Endodermal cell (in vitro differentiated cells): ENCODE results near the gene PCGF6. TPM values are rescaled to one million over a fixed set of nuclear protein-coding genes. Genes with fewer than 3 reads are reported as not detected.
"Not testable (repeated sequence)": the region's sequence is repeated elsewhere in the genome, so short reads cannot be mapped to it uniquely, and the experiment has no call there.

Source experiments
- DNase-seq: peaks from one replicate; pipeline ENCODE4 v3.0.0-alpha.2; 2017
- H3K27ac ChIP-seq: 2 replicates; pipeline ENCODE4 v1.5.1; 2013; ENCODE audit warnings: mild to moderate bottlenecking, low read depth, low read length, moderate library complexity
- H3K27me3 ChIP-seq: 2 replicates; pipeline ENCODE4 v1.6.1; 2013; ENCODE audit warnings: mild to moderate bottlenecking, low read length, moderate library complexity; ENCODE audit not compliant: insufficient read depth, control insufficient read depth, poor library complexity, severe bottlenecking
- H3K36me3 ChIP-seq: 2 replicates; pipeline ENCODE4 v1.7.0; 2013; ENCODE audit warnings: mild to moderate bottlenecking, low read length, moderate library complexity; ENCODE audit not compliant: control insufficient read depth, insufficient read depth
- H3K4me1 ChIP-seq: one replicate; pipeline ENCODE4 v1.7.0; 2013; ENCODE audit warnings: low read length; ENCODE audit not compliant: control insufficient read depth, insufficient read depth
- H3K4me3 ChIP-seq: 2 replicates; pipeline ENCODE4 v1.5.1; 2013; ENCODE audit warnings: mild to moderate bottlenecking, low read length, moderate library complexity
- H3K9ac ChIP-seq: 2 replicates; pipeline ENCODE4 v1.6.1; 2013; ENCODE audit warnings: mild to moderate bottlenecking, low read length, moderate library complexity; ENCODE audit not compliant: poor library complexity, severe bottlenecking; ENCODE audit errors: extremely low read depth
- H3K9me3 ChIP-seq: 2 replicates; pipeline ENCODE4 v1.6.1; 2013; ENCODE audit warnings: mild to moderate bottlenecking, low read length, moderate library complexity; ENCODE audit not compliant: control insufficient read depth
- H3K27ac Mint-ChIP-seq: 2 replicates; pipeline ENCODE4 v1.8.0; 2020; ENCODE audit warnings: mixed read lengths
- H3K27me3 Mint-ChIP-seq: 2 replicates; pipeline ENCODE4 v1.8.0; 2021; ENCODE audit warnings: mild to moderate bottlenecking, mixed read lengths; ENCODE audit not compliant: insufficient read depth
- H3K36me3 Mint-ChIP-seq: 2 replicates; pipeline ENCODE4 v1.8.0; 2020; ENCODE audit warnings: low read depth, mixed read lengths
- H3K4me1 Mint-ChIP-seq: 2 replicates; pipeline ENCODE4 v1.8.0; 2020; ENCODE audit warnings: mixed read lengths
- H3K4me3 Mint-ChIP-seq: 2 replicates; pipeline ENCODE4 v1.8.0; 2020; ENCODE audit warnings: mild to moderate bottlenecking, moderate library complexity, mixed read lengths
- H3K9me3 Mint-ChIP-seq: 2 replicates; pipeline ENCODE4 v1.8.0; 2020; ENCODE audit warnings: mild to moderate bottlenecking, mixed read lengths
- CTCF ChIP-seq: fragments of 200-600 bp; sonication (generic); conservative IDR thresholded peaks from 2 replicates; pipeline ENCODE4 v1.5.0; 2021; ENCODE audit warnings: antibody characterized with exemption, mild to moderate bottlenecking
- WGBS, 2 experiments: methylation state at CpG; one replicate each; pipeline versions ENCODE4 v1.1.5 to v1.1.7; 2013; ENCODE audit warnings: missing lambda C conversion rate in 2 of 2, mixed read lengths in 1 of 2; ENCODE audit not compliant: insufficient coverage in 1 of 2, insufficient read length in 1 of 2; 5-methylcytosine and 5-hydroxymethylcytosine counted together
- total RNA-seq, 2 donors: library from RNA; stranded (reverse); fragmentation: NEBNext Ultra II Directional in 1 of 2; extraction: Animal tissue kit (Norgen Biotek cat#: 25700) in 1 of 2; gene quantifications; 2 replicates in 1 of 2; 3 replicates in 1 of 2; pipeline ENCODE4 v1.2.1, GENCODE V29; 2021

Gene PCGF6
- total RNA-seq, 2 donors from 2014 or later, result 18.9 to 20.5 TPM

DNA sequence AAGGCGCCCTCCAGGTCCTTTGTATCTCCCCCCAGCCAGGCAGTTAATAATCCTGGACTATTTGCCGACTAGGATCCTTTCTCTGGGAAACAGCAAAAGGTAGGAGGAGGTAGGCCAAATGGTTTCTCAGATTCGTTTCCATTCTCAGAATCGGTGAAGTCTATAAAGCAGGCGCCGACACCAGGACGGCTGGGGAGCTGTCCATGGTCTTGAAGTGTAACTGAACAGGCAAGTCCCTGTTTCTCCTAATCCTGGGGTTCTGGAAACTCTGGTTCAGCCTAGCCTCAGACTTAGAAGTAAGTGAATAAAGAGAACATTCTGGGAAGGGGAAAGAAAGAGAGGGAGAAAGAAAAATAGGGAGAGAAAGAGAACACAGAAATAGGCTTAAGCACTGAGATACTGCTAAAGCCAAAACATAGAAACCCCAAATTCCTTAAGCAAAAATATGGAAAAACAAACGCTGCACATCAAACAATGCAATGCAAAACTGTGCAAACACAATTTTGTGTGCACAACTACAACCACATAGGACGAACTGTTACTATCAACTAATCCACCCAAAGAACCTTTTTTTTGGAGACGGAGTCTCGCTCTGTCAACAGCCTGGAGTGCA is 85.1 kb downstream of the PCGF6 start:
- peak; percentile 93 for DNase-seq
- 39 to 42% methylated on average over 7 to 11 of the region's 11 CpGs for WGBS, 2 experiments
- H3K36me3 Mint-ChIP-seq, result no peaks in the 10 kb centered on the region

DNA sequence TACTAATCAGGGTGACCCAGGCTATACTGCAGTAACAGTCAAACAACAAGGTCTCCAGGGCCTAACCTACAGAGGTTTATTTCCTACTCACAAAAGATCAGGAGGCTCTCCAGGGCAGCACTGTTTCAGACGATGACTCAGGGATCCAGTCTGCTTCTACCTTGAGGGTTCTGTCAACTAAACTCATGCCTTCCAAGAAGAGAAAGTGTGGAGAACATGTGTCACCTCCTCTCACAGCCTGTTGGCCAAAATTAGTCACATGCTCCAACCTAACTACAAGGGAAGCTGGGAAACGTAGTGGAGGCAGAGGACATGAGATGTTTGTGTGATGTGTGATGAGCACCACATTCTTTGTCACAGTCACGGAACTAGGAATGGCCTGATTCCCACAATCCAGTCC is 88.7 kb downstream of the PCGF6 start:
- H3K36me3 ChIP-seq, result no peaks in the 10 kb centered on the region
- H3K36me3 Mint-ChIP-seq, result no peaks in the 10 kb centered on the region
- H3K4me3 Mint-ChIP-seq, result no peak overlapping the region
- no peaks in the 10 kb centered on the region for H3K4me1 ChIP-seq
- H3K4me1 Mint-ChIP-seq, result no peaks in the 10 kb centered on the region
- no peak overlapping the region for H3K27ac Mint-ChIP-seq
- H3K27ac ChIP-seq, result no peak overlapping the region
- DNase-seq, result no peak
- H3K27me3 ChIP-seq, result peaks cover 4% of the 10 kb centered on the region
- H3K27me3 Mint-ChIP-seq, result peaks cover 8% of the 10 kb centered on the region
- TF ChIP-seq CTCF, result no peak
- no peak overlapping the region for H3K9ac ChIP-seq
- H3K9me3 Mint-ChIP-seq, result peaks cover 33% of the 10 kb centered on the region
- 80% methylated on average over 2 to 3 of the region's 3 CpGs for WGBS, 2 experiments
- peaks cover 8% of the 10 kb centered on the region for H3K9me3 ChIP-seq
- H3K4me3 ChIP-seq, result no peak overlapping the region

More for the DNA sequence above, 85.1 kb downstream of the PCGF6 start:
- Mint-ChIP-seq H3K27me3 (peaks cover 13% of the 10 kb centered on the region), H3K9me3 (peaks cover 7% of the 10 kb centered on the region), H3K4me1 (no peaks in the 10 kb centered on the region), H3K27ac (no peak overlapping the region), H3K4me3 (no peak overlapping the region)
- peaks cover 13% of the 10 kb centered on the region for H3K27me3 ChIP-seq
- H3K9ac ChIP-seq, result no peak overlapping the region
- H3K36me3 ChIP-seq, result no peaks in the 10 kb centered on the region
- H3K4me3 ChIP-seq, result no peak overlapping the region
- H3K9me3 ChIP-seq, result no peaks in the 10 kb centered on the region
- no peak for TF ChIP-seq CTCF
- no peaks in the 10 kb centered on the region for H3K4me1 ChIP-seq
- H3K27ac ChIP-seq, result no peak overlapping the region

DNA sequence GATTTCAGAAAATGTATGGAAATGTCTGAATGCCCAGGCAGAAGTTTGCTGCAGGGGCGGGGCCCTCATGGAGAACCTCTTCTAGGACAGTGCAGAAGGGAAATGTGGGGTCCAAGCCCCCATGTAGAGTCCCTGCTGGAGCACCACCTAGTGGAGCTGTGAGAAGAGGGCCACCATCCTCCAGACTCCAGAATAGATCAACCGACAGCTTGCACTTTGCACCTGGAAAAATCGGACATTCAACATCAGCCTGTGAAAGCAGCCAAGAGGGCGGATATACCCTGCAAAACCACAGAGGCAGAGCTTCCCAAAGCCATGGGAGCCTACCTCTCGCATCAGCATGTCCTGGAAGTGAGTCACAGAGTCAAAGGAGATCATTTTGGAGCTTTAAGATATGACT is 91.0 kb downstream of the PCGF6 start:
- no peaks in the 10 kb centered on the region for H3K36me3 ChIP-seq
- no peak overlapping the region for H3K4me3 Mint-ChIP-seq
- H3K4me1 Mint-ChIP-seq, result peaks cover 7% of the 10 kb centered on the region

GRCh38 chr10:103258928-103259327 is 92.0 kb downstream of the PCGF6 start:
- DNase-seq, H3K9me3 ChIP-seq, H3K36me3 Mint-ChIP-seq, H3K27me3 Mint-ChIP-seq, H3K27me3 ChIP-seq, H3K4me1 ChIP-seq, H3K36me3 ChIP-seq, H3K4me3 Mint-ChIP-seq, H3K27ac Mint-ChIP-seq, H3K9ac ChIP-seq, H3K4me1 Mint-ChIP-seq, H3K4me3 ChIP-seq, H3K27ac ChIP-seq: not testable (repeated sequence)
- H3K9me3 Mint-ChIP-seq, result peaks cover 33% of the 10 kb centered on the region
- WGBS, 2 experiments, result 87 to 96% methylated on average over 3 to 4 of the region's 4 CpGs

More for the DNA sequence above, 91.0 kb downstream of the PCGF6 start:
- peaks cover 8% of the 10 kb centered on the region for H3K9me3 ChIP-seq
- H3K27me3 ChIP-seq, result peaks cover 4% of the 10 kb centered on the region
- peaks cover 5% of the 10 kb centered on the region for H3K27me3 Mint-ChIP-seq
- H3K36me3 Mint-ChIP-seq, result no peaks in the 10 kb centered on the region
- no peak overlapping the region for H3K4me3 ChIP-seq
- H3K4me1 ChIP-seq, result no peaks in the 10 kb centered on the region
- no peak overlapping the region for H3K27ac ChIP-seq
- H3K9me3 Mint-ChIP-seq, result peaks cover 33% of the 10 kb centered on the region
- DNase-seq, result no peak
- TF ChIP-seq CTCF, result no peak
- 82 to 89% methylated on average over 5 of the region's 5 CpGs for WGBS, 2 experiments
- H3K27ac Mint-ChIP-seq, result no peak overlapping the region
- no peak overlapping the region for H3K9ac ChIP-seq
